GM19023 (cell line): Measurements from ENCODE around the gene AVPI1.
A peak's percentile ranks its signal among the peaks of the same experiment; 100 is the strongest.

Experiments
- ATAC-seq: cut with Tn5 transposase; IDR thresholded peaks from one replicate; pipeline ENCODE4 v1.9.1; 2021; ENCODE audit warnings: mild to moderate bottlenecking, moderate library complexity; ENCODE audit not compliant: unreplicated experiment

AVPI1 gene, protein sequence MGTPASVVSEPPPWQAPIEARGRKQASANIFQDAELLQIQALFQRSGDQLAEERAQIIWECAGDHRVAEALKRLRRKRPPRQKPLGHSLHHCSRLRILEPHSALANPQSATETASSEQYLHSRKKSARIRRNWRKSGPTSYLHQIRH

DNA sequence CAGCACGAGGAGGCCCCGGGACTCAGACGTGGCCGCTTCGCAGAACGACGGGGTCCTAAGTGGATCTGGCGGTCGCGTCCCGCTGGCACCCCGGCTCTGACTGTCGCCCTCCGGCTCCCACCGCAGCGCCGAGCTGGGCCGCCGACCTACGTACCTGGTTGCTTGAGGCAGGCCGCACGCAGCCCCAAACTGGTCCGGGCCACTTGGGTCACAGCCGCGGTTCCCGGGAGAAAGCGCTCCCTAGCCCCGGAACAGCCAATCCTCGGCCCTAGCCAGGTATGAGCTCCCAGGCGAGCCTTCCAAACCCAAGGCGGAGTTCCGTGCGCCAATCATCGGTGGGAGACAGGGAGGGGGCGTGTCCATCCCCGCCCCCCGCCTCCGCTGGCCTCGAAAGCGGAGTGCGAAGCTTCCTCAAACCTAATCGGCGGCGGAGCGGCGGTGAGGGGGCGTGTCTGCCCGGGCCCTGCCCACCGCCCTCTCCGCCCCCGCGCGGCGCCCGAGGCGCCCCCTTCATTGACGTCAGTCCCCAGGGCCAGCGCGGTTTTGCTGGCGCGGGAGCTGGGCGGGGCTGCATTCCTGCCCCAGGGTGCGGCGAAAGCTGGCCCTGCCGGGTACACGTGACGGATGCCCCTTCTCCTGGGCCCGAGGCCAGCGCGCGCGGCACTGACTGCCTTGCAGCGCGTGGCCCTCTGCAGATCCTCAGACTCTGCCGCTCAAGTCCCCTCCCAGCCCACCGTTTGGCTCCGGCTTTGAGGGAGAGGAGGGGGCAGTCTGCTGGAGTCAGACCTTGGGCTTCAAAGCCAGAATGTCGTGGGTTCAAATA lies at the start of gene AVPI1:
Gene AVPI1 (minus strand): TSS at position 280 of the 823 bp plus-strand sequence. CDS start 7,336 bp downstream, outside the sequence.
- peak; percentile 93 for ATAC-seq

DNA sequence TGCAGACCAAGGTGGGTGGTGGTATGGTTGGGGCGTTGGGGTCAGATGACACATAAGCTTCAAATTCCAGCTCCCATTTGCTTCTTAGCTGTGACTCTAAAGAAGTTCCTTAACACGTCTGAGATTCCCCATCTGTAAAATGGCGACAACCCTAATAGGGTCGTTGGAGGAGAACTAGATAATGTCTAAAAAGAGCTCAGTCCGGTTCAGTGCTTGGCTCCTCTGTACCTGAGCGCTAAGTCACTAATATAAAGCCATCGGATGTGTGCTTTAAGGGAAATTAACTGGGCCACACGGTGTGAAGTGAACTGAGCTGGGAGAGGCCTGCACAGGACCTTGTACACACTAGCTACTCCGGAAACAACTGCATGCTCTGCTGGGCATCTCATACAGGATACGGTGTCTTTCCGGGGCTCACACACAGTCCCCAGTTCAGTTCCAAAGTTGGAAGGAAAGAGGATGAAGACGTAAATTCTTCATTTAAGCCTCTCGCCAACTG lies 49.4 kb upstream of the AVPI1 start:
- peak; percentile 21 for ATAC-seq

DNA sequence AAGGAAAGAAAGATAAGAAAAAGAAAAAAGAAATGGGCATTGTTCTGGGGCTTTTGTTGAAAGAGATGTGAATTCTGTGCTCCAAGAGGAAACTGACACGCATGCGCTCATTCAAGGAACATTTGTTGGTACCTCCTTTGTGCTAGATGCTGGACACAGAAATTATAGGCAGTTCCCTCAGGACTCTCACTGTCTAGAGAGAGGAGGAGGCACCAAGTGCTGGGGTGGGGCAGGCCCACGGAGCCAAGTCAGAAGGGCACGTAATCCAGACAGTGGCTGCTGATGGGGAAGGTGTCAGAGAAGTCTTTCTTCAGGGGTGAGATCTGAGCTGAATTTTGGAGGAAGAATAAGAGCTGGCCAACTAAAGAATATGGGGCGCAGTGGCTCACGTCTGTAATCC lies 47.0 kb upstream of the AVPI1 start:
- no peak for ATAC-seq

DNA sequence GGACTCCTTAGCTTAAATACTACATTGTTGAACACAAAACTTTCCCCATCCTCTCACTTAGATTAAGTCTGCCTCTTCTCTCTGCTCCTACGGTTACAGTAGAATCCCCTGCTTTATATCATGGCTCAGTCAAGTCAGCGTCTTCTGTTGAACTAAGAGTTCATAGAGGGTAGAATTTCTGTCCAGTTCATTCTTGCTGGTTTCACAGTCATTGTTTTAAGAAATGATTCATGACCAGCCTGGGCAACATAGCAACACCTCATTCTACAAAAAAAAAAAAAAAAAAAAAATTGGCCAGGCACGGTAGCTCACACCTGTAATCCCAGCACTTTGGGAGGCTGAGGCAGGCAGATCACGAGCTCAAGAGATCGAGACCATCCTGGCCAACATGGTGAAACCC lies 46.2 kb upstream of the AVPI1 start:
- ATAC-seq: no peak

DNA sequence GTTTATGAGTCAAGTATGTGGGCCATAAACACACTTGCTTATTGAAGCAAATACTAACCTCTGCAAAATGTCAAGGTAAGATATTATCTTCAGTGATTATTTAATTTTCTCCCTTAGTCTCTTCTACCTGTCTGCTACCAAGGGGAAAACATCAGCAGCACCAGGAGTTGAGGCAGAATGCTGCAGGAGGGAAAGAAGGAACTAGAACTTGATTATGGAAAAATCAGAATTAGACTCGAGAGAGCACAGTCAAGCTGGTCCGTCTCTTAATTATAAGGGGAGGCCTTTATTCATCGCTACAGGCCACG lies 45.0 kb upstream of the AVPI1 start:
- ATAC-seq: no peak

DNA sequence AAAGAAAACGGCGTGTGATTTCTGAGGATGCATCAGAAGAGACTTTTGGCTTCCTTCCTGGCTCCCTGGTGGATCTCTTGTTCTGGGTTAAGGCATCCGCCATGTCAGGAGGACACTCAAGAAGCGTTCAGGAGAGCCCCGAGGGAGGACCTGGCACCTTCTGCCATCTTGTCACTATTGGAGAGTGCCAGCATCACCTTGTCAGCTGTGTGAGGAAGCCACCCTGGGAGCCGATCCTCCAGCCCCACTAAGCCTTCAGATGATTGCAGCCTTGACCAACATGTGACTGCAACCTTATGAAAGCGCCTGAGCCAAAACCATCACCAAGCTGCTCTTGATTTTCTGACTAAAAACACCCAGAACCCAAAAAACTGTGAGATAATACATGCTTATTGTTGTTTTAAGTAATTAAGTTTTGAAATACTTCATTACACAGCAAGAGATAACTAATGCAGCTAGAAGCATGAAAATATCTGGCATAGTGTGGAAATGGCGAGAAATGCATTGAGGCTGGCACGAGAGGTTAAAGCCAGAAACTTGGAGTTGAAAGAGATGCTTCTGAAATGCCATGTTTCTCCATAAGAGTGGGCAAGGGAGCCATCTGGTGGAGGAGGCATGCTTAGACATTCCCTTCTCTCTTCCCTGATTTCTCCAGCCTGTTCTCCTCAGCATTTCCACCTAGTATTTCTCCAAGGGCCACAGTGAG lies 44.5 kb upstream of the AVPI1 start:
- no peak for ATAC-seq

DNA sequence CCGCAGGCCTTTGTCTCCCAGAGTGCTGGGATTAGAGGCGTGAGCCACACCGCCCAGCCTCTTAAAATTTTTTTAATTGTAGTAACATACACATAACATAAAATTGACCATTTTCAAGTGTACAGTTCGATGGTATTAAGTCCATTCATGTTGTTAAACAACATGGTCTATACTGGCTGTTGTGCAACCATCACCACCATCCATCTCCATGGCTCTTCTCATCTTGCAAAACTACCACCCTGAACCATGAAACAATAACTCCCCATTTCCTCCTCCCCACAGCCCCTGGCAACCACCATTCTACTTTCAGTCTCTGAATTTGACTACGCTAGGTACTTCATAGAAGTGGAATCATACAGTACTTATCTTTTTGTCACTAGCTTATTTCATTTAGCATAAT lies 42.0 kb upstream of the AVPI1 start:
- no peak for ATAC-seq

DNA sequence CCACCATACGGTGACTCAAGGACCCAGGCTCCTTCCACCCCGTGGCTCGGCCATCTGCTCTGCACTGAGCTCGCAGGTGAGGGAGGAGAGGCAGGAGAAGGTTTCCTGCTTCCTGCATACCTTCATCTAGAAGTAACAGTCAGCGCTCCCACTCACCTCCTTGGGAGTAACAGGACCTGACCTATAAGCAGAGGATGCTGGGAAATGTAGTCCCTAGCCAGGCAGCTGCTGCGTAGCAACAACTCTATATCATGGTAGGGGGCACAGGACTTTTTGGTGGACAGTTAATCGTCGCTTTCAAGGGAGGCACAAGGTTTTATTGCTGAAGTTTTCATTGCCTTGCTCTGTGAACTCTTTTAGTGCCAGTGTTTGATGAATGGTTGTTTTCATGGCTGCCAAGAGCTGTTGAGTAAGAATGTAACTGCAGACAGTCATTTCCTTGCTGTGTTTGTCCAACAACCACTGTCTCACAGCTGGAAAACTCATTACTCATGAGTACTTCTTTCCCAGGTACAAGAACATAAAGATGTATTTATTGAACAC lies 39.7 kb upstream of the AVPI1 start:
- no peak for ATAC-seq

DNA sequence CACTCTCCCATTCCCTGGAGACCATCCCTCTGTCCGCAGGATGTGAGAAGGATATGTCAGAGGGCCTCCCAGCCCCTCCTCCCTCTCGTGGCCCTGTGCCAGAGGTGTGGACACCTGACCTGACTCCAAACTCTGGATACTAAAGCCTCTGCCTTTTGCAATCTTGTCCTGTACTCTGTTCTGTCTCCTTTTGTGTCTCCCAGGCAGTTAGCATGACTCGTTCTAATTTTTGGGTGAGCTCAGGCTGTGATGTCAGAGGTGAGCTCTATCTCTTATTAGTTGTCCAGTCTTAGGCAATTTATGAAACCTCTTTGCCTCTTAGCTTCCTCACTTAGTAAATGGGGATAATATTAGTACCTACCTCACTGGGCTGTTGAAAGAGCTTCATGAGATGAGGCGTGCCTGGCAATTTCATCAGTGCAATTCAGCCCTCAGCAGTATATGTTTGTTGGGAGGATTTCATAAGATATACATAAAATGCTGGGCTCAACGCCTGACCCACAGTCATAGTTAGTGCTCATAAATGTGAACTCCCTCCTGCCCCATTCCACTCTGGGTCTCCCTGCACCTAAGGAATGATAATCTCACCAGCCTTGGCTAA lies 37.4 kb upstream of the AVPI1 start:
- no peak for ATAC-seq

DNA sequence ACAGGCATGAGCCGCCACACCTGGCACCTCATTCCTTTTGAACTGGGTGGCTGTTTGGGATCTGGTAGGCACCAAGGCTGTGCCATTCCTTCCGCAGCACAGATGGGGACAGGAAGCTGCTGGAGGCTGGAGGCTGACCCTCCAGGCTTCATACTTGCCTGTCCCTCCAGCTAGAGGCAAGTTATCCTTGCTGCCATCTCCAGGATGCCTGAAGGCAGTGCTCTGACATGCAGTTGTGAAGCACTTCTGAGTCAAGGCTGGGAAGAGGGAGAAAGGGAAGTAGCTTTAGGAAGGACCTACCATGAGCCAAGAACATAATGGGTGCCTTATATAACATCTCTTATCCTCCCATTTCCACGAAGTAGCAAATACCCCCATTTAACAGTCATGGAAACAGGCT lies 36.0 kb upstream of the AVPI1 start:
- ATAC-seq: no peak

DNA sequence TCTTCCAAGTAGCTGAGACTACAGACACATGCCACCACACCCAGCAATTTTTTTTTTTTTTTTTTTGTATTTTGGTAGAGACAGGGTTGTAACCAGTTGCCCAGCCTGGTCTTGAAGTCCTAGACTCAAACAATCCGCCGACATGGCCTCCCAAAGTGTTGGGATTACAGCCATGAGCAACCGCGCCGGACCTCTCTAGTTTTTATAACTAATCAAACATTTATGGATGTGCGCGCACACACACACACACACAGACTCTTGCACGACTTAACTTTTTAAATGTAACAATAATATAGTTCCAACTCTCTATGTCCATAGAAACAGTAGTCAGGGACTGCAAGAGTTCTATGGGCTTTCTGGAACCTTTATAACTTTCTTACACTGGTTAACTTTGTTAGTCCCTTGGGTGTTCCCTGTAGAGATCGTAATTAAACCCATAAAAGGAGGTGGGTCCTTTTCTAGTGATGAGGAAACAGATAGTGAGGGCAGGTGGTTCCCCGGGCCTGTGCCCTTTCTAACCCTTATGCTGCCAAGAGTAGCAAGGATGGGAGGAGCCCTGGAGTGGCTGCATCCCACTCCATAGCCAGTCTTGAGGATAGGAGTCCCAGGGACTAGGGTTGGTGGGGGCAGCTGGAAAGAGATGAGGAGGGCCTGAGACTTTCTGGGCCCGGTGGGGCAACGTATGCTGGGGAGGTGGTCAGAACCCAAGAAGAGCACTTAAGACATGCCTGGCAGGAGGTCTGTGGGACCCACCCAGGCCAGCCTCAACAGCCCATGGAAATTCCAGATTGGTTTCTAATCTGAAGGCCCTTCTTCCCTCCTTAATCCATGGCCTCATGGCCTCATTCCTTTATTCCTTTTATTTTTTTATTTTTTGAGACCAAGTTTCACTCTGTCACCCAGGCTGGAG lies 35.1 kb upstream of the AVPI1 start:
- ATAC-seq: no peak

DNA sequence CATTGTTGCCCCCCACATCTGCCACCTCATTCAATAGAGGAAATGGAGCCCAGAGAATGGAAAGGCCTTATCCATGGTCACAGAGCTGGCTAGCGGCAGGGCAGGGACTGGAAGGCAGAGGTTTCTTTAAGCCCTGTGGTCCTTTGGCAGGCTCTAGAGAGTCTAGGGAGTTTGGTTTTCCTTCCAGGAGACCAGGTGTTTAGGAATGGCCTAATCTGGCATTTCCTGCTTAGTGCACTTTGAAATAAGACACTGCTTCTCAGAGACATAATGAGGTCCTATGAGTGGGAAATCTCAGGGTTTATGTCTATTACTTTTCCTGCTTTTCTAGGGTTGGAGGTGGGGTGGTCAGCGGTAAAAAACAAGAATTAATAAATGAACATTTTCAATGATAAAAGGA lies 32.6 kb upstream of the AVPI1 start:
- no peak for ATAC-seq

DNA sequence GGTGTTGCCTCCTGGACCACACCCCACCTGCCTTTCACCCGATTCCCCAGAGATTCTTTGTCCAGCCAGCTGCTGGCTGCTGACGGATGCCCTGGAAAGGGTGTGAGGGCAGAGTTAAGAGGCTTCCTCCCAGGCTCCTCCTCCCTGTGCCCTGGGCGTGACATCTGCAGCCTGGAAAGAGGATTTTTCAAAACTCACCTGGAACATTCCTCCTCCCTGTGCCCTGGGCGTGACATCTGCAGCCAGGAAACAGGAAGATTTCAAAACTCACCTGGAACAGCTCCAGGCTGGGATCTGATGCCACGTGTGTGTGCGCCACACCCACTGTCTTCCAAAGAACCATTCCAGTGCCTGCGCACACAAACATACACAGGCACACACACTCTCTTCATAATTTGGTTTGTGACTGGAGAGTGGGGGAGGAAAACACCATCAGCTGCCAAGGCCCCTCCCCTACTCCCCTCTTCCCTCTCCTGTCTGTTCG lies 31.7 kb upstream of the AVPI1 start:
- no peak for ATAC-seq

DNA sequence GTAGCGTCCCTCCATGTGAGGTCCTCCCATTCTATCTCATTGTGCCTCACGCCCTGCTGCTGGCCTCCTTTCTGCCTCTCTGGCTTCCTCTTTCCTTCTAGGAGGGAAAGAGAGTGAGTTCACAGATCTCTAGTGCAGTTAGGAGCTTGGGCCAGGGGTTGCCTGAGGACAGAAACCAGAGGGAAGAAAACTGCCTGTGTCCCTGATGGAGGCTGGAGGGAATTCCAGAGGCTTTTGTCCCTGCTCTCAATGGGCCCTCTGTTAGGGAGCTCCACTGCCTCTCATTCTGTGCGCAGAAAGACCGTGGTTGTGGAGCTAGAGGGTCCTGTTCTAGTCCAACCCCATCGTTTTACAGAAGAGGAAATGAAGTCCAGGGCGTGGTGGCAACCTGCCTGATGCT lies 31.1 kb upstream of the AVPI1 start:
- ATAC-seq: no peak

DNA sequence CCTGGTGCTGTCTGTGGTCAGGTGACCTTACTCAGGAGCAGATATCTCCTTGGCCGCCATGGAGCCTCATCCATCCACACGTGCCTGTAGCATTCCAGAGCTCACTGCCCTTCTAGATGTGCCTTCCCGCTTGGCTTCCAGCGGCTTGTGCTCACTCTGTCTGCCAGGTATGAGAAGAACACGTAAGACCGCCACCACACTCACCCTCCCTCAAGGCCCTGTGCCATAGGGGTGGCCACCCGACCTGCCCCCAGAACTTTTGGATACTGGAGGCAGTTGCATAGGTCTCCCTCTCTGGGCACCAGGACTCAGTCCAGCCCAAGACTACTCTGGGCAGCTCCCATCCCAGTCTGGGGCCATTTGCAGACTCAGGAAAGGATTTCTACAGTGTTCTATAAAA lies 30.6 kb upstream of the AVPI1 start:
- ATAC-seq: no peak

DNA sequence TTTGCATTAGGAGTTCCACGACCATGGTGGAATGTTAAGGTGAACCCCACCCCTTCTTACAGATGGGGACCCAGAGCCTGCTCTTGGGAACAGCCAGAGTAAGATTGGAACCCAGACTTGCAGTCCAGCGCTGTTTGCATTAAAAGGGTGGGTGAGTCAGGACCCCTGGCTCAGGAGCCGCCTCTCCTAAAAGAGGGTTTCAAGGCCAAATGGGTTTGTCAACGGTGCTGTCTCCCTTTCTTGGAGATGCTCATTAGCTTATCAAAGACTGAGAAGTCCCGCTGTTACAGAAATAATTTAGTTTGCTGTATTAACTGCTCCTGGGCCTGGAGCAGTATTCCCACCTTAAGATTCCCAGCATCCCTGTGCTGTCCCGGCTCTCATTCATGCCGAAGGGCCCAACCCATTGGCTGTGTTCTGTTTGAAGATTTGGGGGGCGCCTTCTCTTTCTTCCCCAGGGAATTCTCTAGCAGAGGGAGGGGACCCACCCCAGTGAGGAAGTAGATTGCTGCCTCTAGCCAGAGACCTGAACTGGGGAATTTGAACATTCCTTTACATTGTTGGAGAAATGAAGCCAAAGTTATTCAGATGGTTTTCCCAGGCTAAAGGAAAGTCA lies 28.3 kb upstream of the AVPI1 start:
- no peak for ATAC-seq

DNA sequence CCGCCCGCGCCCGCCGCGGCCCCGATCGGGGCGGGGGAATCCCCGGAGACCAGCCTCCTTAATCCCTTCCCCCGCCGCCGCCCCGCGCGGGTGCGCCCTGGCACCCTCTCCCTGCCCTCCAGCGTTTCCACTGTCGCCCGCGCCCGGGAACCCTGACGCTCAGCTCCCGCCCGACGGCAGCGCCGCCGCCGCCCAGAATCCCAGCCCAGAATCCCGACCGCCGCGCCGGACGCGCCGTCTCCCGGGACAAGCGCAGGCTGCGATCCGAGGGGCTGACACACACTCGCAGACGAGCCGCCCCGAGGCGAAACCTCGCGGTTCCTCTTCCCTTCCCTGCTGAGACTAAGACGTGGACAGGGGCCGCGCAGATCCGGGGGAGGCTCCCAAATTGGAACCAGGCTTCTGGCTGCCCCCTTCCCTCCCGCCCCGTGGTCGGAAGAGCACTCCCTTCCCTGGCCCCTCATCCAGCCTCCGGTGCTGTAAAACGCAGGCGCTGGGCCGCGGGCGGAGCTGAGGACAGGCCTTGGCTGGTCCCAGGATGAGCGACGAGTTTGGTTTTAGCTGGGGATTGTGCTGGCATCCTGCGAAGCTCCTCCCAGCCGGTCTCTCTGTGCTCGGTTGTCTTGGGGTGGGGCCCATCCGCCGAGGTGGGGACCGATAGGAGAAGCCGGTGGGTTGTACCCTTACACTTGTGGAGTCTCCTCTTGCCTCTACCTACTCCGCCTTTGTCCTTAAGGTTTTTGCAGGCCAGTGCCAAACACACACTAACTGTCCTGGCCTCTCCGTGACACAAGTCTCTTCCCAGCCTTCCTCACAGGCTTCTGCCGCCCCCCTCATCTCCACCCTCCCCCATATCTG lies 27.6 kb upstream of the AVPI1 start:
- ATAC-seq: peak; percentile 24

DNA sequence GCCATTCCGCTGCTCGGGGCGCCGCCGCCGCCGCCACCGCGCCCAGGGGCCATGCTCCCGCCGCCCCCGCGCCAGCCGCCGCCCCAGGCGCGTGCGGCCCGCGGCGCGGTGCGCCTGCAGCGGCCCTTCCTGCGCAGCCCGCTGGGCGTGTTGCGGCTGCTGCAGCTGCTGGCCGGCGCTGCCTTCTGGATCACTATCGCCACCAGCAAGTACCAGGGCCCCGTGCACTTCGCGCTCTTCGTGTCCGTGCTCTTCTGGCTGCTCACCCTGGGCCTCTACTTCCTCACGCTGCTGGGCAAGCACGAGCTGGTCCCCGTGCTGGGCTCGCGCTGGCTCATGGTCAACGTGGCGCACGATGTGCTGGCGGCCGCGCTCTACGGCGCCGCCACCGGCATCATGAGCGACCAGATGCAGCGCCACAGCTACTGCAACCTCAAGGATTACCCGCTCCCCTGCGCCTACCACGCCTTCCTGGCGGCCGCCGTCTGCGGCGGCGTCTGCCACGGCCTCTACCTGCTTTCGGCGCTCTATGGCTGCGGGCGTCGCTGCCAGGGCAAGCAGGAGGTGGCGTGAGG lies 26.9 kb upstream of the AVPI1 start:
- ATAC-seq: peak; percentile 69
